ENCODE data around the gene GUK1. TPM values are rescaled to one million over a fixed set of nuclear protein-coding genes. Genes with fewer than 3 reads are reported as not detected.

The GUK1 gene
- total RNA-seq, 2 donors from 2014 or later = 206 to 293 TPM

DNA sequence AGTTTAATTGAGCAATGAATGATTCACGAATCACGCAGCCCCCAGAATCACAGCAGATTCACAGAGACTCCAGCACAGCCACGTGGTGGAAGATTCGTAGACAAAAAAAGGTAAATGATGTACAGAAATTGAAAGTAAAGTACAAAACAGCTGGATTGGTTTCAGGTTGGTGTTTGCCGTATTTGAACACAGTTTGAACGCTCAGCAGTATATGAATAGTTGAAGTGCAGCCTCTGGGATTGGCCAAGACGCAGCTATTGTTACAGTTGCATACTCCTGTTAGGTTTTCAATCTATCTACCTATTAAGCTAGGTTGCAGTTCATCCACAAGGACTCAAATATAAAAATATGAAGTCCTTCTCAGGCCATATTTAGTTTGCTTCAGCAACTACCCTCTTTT, 27.9 kb upstream of the GUK1 start:
- Mint-ChIP-seq H3K36me3 (peaks cover 0 to 6% of the 10 kb centered on the region in 2 donors), H3K27ac (no peak overlapping the region), H3K9me3 (no peaks in the 10 kb centered on the region)
- no peak for ATAC-seq
- no peak for DNase-seq (ENCODE audit: low spot score in 2 of 2)

DNA sequence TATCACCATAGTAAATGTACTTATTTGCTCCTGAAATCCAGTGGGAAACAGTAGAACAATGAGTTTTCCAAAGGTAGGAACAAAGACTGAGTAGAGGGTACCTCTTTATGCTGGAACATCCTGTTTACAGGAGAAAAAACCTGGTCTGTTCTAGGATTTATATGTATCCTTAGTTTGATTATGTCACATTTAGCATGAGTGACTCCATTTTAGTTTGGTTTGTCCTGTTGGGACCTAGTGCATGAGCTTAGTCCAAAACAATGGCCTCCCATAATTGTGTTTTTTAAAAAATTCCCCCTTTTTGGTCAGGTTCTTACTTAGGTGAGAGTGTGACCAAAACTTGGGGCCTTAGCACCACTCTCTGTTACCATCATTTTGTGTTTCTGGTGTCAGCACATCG, 27.5 kb upstream of the GUK1 start:
- H3K9me3 Mint-ChIP-seq = no peaks in the 10 kb centered on the region
- no peak for ATAC-seq
- H3K27ac Mint-ChIP-seq = no peak overlapping the region
- no peak for DNase-seq (ENCODE audit: low spot score in 2 of 2)
- peaks cover 4 to 6% of the 10 kb centered on the region in 2 donors for H3K36me3 Mint-ChIP-seq

DNA sequence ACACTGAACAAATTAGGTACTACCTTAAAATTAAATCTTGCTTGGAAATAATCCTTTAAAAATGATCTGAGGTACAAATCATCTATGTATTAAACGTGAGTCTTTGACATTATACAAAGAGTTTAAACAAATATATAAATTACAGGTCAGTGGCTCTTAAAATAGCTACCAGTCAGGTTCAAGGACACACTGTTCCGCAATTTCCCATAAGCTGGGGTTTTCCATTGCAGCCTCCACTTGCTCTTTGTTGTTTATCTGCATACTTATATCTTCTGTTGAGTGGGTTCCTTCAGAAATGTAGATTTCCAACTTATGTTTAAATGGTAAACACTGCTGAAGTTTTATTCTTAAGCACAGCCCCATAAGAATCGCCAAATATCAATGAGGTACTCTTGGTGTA, 25.3 kb upstream of the GUK1 start:
- peaks cover 0 to 4% of the 10 kb centered on the region in 2 donors for H3K9me3 Mint-ChIP-seq

GRCh38 chr1:228117335-228117734, 22.7 kb upstream of the GUK1 start:
- Mint-ChIP-seq H3K36me3 (peaks cover 0 to 17% of the 10 kb centered on the region in 2 donors), H3K9me3 (peaks cover 0 to 4% of the 10 kb centered on the region in 2 donors), H3K27ac (no peak overlapping the region)
- DNase-seq (ENCODE audit: low spot score in 2 of 2) (no peak), ATAC-seq (no peak)

More for the DNA sequence above, 25.3 kb upstream of the GUK1 start:
- ATAC-seq = no peak
- DNase-seq (ENCODE audit: low spot score in 2 of 2) = no peak
- Mint-ChIP-seq H3K27ac (no peak overlapping the region), H3K36me3 (peaks cover 4 to 10% of the 10 kb centered on the region in 2 donors)

DNA sequence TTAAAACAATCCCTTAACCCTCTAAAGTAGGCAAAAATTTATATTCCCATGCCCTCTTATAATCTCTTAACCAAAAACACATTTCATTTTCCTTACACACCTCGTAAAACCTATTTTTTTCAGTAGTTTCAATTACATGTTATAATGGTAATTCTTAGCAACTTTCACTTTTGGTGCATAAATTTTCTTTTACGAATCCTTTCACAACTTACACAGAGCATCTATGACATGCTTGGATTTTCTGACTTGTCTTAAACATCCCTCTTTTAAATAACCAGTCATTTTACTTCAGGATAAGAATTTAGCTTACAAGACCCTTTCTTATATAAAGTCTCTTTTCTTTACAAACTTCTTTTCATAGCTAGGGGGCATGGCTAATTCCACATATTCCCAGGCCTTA, 22.0 kb upstream of the GUK1 start:
- DNase-seq (ENCODE audit: low spot score in 2 of 2) = no peak
- no peak for ATAC-seq
- no peak overlapping the region for H3K27ac Mint-ChIP-seq
- H3K36me3 Mint-ChIP-seq = peaks cover 0 to 17% of the 10 kb centered on the region in 2 donors
- peaks cover 0 to 4% of the 10 kb centered on the region in 2 donors for H3K9me3 Mint-ChIP-seq

- Mint-ChIP-seq H3K36me3 (peaks cover 0 to 17% of the 10 kb centered on the region in 2 donors), H3K27ac (no peak overlapping the region), H3K9me3 (peaks cover 0 to 4% of the 10 kb centered on the region in 2 donors)
- no peak for DNase-seq (ENCODE audit: low spot score in 2 of 2)
- no peak for ATAC-seq
Observed at GRCh38 chr1:228120351-228120750, 19.7 kb upstream of the GUK1 start.

- DNase-seq (ENCODE audit: low spot score in 2 of 2) = no peak
- ATAC-seq = peak; percentile 52 to 64
- peaks cover 0 to 17% of the 10 kb centered on the region in 2 donors for H3K36me3 Mint-ChIP-seq
- H3K9me3 Mint-ChIP-seq = peaks cover 0 to 4% of the 10 kb centered on the region in 2 donors
- H3K27ac Mint-ChIP-seq = peak overlapping the region in 1 of 2 donors; percentile 68
Observed at GRCh38 chr1:228120857-228121489, 19.1 kb upstream of the GUK1 start.

GRCh38 chr1:228122921-228123441, 17.1 kb upstream of the GUK1 start:
- ATAC-seq (no peak), DNase-seq (ENCODE audit: low spot score in 2 of 2) (no peak)
- H3K36me3 Mint-ChIP-seq = peaks cover 0 to 9% of the 10 kb centered on the region in 2 donors
- H3K9me3 Mint-ChIP-seq = peaks cover 0 to 2% of the 10 kb centered on the region in 2 donors
- no peak overlapping the region for H3K27ac Mint-ChIP-seq

DNA sequence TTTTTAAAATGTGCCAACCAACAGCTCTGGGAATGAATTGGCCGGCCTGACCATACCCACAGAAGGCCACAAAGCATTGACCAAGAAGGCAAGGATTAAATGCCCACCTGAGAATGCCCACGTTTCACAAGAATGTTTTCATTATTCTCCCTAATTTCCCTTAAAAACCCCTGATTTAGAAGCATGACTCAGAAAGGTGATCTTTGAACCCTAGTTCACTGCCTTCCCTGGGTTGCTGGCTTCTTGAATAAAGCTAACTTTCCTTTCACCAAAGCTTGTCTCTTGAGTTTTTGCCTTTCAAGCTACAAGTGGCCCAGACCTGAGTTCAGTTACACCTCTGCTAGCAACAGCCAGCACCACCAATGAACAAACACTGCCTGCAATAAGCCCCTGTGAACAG, 16.6 kb upstream of the GUK1 start:
- peaks cover 0 to 7% of the 10 kb centered on the region in 2 donors for H3K36me3 Mint-ChIP-seq
- ATAC-seq (no peak), DNase-seq (ENCODE audit: low spot score in 2 of 2) (no peak)
- no peak overlapping the region for H3K27ac Mint-ChIP-seq
- H3K9me3 Mint-ChIP-seq = no peaks in the 10 kb centered on the region

GRCh38 chr1:228125185-228125584, 14.9 kb upstream of the GUK1 start:
- DNase-seq (ENCODE audit: low spot score in 2 of 2) = no peak
- Mint-ChIP-seq H3K9me3 (no peaks in the 10 kb centered on the region), H3K36me3 (peaks cover 0 to 7% of the 10 kb centered on the region in 2 donors), H3K27ac (no peak overlapping the region)
- no peak for ATAC-seq

DNA sequence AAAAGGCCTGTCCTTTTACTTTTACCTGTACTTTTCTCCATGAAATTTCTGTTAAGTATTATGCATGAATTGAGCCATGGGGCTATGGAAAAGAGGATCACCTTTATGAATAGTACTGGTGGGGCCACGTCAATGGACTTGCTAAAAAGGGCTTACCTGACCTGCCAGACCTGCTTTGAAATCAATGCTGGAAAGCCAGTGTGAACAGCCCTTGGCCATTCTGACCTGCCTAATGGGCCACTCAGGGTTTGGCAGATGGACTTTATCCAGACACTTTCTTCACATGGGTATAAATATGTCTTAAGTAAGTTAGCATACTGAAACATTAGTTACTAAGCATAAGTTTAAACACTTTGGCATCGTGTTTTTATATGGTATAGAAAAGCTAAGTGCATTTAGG, 8.3 kb upstream of the GUK1 start:
- DNase-seq (ENCODE audit: low spot score in 2 of 2) (no peak), ATAC-seq (no peak)
- no peaks in the 10 kb centered on the region for H3K9me3 Mint-ChIP-seq
- no peaks in the 10 kb centered on the region for H3K36me3 Mint-ChIP-seq
- H3K27ac Mint-ChIP-seq = no peak overlapping the region

DNA sequence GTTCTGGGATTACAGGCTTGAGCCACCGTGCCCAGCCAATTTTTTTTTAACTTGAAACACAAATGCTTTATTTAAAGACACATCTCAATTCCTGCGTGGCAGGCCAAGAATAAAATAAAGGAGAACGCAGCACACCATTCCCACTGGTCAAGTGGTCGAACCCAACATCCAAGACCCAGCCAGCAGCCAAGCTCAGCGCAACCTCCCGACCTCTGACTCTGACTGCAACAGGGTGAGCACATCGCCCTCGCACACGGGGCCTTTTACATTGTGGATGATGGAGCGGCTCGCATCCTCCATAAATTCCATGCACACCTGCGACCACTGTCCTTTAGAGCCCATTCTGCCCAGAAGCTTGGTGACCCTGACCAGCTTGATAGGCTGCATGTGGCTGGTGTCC, 5.5 kb upstream of the GUK1 start:
- H3K36me3 Mint-ChIP-seq = no peaks in the 10 kb centered on the region
- no peak for ATAC-seq
- no peaks in the 10 kb centered on the region for H3K9me3 Mint-ChIP-seq
- no peak for DNase-seq (ENCODE audit: low spot score in 2 of 2)
- H3K27ac Mint-ChIP-seq = no peak overlapping the region

DNA sequence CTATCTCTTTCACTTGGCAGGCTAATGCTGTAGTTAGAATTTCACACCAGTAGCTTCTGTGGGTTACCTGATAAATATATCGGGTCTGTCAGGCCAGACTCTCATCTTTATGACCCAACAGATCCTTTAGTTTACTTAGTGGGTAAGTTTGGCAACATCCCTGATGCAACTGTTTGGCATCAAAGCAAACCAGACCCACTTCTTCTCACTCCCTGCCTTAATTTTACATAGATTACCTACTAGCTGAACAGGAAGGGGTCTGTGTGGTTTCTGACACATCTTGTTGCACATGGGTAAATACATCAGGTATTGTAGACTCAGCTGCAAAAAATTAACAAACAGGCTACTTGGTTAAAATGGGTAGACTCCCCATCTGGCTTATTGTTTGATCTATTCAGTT, 3.2 kb upstream of the GUK1 start:
- DNase-seq (ENCODE audit: low spot score in 2 of 2) = no peak
- no peak for ATAC-seq

GRCh38 chr1:228139406-228139930, 611 bp upstream of the GUK1 start:
- DNase-seq (ENCODE audit: low spot score in 2 of 2) (no peak), ATAC-seq (no peak)
- Mint-ChIP-seq H3K9me3 (no peaks in the 10 kb centered on the region), H3K27ac (peak overlapping the region; percentile 61 to 95), H3K36me3 (peaks cover 9 to 11% of the 10 kb centered on the region in 2 donors)

More for the DNA sequence above, 3.2 kb upstream of the GUK1 start:
- H3K9me3 Mint-ChIP-seq = no peaks in the 10 kb centered on the region
- H3K27ac Mint-ChIP-seq = peak overlapping the region in 1 of 2 donors; percentile 56
- peaks cover 9 to 11% of the 10 kb centered on the region in 2 donors for H3K36me3 Mint-ChIP-seq

DNA sequence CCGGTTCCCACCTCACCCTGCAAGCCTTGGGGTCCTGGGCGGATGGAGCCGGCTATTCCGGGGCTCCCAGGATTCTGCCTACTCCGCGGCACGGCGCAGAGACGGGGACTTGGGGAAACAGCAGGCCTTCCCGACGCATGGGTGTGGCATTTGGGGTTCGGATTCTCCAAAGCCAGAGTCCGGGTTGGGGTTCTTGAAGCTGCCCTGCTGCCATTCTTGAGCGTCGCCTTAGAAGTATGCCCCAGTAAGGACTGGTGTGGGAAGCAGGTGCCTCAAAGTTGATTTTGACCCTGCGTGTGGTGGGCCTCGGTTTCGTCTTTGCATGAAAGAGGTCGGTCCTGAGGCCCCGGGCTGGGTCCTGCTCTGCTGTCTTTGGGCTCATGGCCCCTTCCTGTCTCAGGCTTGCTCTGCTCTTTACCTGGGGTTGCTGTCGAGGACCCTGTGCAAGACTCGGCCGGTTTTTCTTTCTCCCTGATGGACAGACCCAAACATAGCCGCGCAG, 696 bp downstream of the GUK1 start:
- Mint-ChIP-seq H3K36me3 (peaks cover 9 to 11% of the 10 kb centered on the region in 2 donors), H3K9me3 (no peaks in the 10 kb centered on the region), H3K27ac (peak overlapping the region; percentile 95 to 97)
- no peak for ATAC-seq
- peak in 1 of 2 donors; percentile 64 for DNase-seq (ENCODE audit: low spot score in 2 of 2)

- Mint-ChIP-seq H3K9me3 (no peaks in the 10 kb centered on the region), H3K27ac (peak overlapping the region; percentile 95 to 97), H3K36me3 (peaks cover 9 to 11% of the 10 kb centered on the region in 2 donors)
- DNase-seq (ENCODE audit: low spot score in 2 of 2) (peak in 1 of 2 donors; percentile 64), ATAC-seq (no peak)
Observed at GRCh38 chr1:228141226-228142044, 1.4 kb downstream of the GUK1 start.

DNA sequence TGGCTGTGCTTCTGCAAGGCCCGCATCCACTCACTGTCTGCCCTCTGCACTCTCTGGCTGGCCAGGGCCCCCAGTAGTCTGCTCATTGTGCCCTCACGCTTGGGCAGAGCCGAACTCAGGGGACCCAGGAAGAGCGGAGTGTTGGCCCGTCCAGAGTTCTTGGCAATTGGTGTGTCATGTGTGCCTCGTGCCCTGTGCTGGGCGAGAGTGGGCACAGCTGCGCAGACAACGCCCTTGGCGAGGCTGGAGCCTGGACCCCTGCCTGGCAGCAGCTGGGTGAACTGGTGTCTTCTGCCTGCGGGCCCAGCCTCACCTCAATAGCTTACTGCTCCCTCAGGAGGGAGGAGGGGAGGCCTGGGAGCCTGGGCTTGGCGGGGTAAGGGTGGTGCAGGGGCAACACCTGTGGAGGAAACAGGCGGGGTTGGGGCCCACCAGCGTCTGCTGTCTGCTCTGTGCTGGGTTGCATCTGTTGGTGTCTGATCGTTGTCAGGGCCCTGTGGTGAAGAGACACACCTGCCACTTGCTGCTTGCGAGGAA, 2.1 kb downstream of the GUK1 start:
- H3K27ac Mint-ChIP-seq = peak overlapping the region; percentile 39 to 95
- no peak for ATAC-seq
- H3K36me3 Mint-ChIP-seq = peaks cover 9 to 11% of the 10 kb centered on the region in 2 donors
- H3K9me3 Mint-ChIP-seq = no peaks in the 10 kb centered on the region
- peak in 1 of 2 donors; percentile 54 for DNase-seq (ENCODE audit: low spot score in 2 of 2)
